ENCODE data around the gene SP2.

Gene SP2

GRCh38 chr17:47860386-47860785 lies 35.6 kb upstream of the SP2 start:
- H3K4me1 Mint-ChIP-seq (ENCODE audit: low read depth) = peaks cover 10% of the 10 kb centered on the region

GRCh38 chr17:47862621-47863440 lies 33.2 kb upstream of the SP2 start:
- peaks cover 10% of the 10 kb centered on the region for H3K4me1 Mint-ChIP-seq (ENCODE audit: low read depth)
- peaks cover 25% of the 10 kb centered on the region for H3K27me3 Mint-ChIP-seq (ENCODE audit: low read depth)

More at GRCh38 chr17:47860386-47860785, 35.6 kb upstream of the SP2 start:
- Mint-ChIP-seq H3K4me3 (no peak overlapping the region), H3K27me3 (ENCODE audit: low read depth) (peaks cover 36% of the 10 kb centered on the region), H3K27ac (no peak overlapping the region), H3K36me3 (ENCODE audit: low read depth) (no peaks in the 10 kb centered on the region), H3K9me3 (no peaks in the 10 kb centered on the region)
- DNase-seq (ENCODE audit: low spot score) = no peak

GRCh38 chr17:47864791-47865216 lies 31.2 kb upstream of the SP2 start:
- H3K27me3 Mint-ChIP-seq (ENCODE audit: low read depth) = peaks cover 27% of the 10 kb centered on the region
- no peaks in the 10 kb centered on the region for H3K9me3 Mint-ChIP-seq
- no peak for DNase-seq (ENCODE audit: low spot score)
- no peak overlapping the region for H3K27ac Mint-ChIP-seq
- no peaks in the 10 kb centered on the region for H3K36me3 Mint-ChIP-seq (ENCODE audit: low read depth)
- peaks cover 10% of the 10 kb centered on the region for H3K4me1 Mint-ChIP-seq (ENCODE audit: low read depth)
- peak overlapping the region; percentile 29 for H3K4me3 Mint-ChIP-seq

More at GRCh38 chr17:47862621-47863440, 33.2 kb upstream of the SP2 start:
- no peak overlapping the region for H3K4me3 Mint-ChIP-seq
- no peak for DNase-seq (ENCODE audit: low spot score)
- no peaks in the 10 kb centered on the region for H3K36me3 Mint-ChIP-seq (ENCODE audit: low read depth)
- no peak overlapping the region for H3K27ac Mint-ChIP-seq
- H3K9me3 Mint-ChIP-seq = no peaks in the 10 kb centered on the region

GRCh38 chr17:47866941-47867340 lies 29.1 kb upstream of the SP2 start:
- H3K9me3 Mint-ChIP-seq = no peaks in the 10 kb centered on the region

GRCh38 chr17:47867813-47868533 lies 28.1 kb upstream of the SP2 start:
- H3K36me3 Mint-ChIP-seq (ENCODE audit: low read depth) = no peaks in the 10 kb centered on the region
- no peak overlapping the region for H3K27ac Mint-ChIP-seq

More at GRCh38 chr17:47866941-47867340, 29.1 kb upstream of the SP2 start:
- Mint-ChIP-seq H3K36me3 (ENCODE audit: low read depth) (no peaks in the 10 kb centered on the region), H3K27me3 (ENCODE audit: low read depth) (peaks cover 40% of the 10 kb centered on the region), H3K4me3 (no peak overlapping the region), H3K4me1 (ENCODE audit: low read depth) (peaks cover 10% of the 10 kb centered on the region), H3K27ac (no peak overlapping the region)
- no peak for DNase-seq (ENCODE audit: low spot score)

GRCh38 chr17:47869114-47869513 lies 26.9 kb upstream of the SP2 start:
- Mint-ChIP-seq H3K9me3 (no peaks in the 10 kb centered on the region), H3K4me3 (no peak overlapping the region), H3K27ac (no peak overlapping the region), H3K27me3 (ENCODE audit: low read depth) (peaks cover 59% of the 10 kb centered on the region), H3K36me3 (ENCODE audit: low read depth) (no peaks in the 10 kb centered on the region), H3K4me1 (ENCODE audit: low read depth) (peaks cover 8% of the 10 kb centered on the region)
- no peak for DNase-seq (ENCODE audit: low spot score)

More at GRCh38 chr17:47867813-47868533, 28.1 kb upstream of the SP2 start:
- no peak overlapping the region for H3K4me3 Mint-ChIP-seq
- DNase-seq (ENCODE audit: low spot score) = no peak
- peaks cover 8% of the 10 kb centered on the region for H3K4me1 Mint-ChIP-seq (ENCODE audit: low read depth)
- peaks cover 48% of the 10 kb centered on the region for H3K27me3 Mint-ChIP-seq (ENCODE audit: low read depth)
- H3K9me3 Mint-ChIP-seq = no peaks in the 10 kb centered on the region

- H3K27me3 Mint-ChIP-seq (ENCODE audit: low read depth) = peaks cover 65% of the 10 kb centered on the region
- no peak for DNase-seq (ENCODE audit: low spot score)
- H3K4me1 Mint-ChIP-seq (ENCODE audit: low read depth) = peaks cover 4% of the 10 kb centered on the region
- no peak overlapping the region for H3K4me3 Mint-ChIP-seq
- no peaks in the 10 kb centered on the region for H3K9me3 Mint-ChIP-seq
- H3K27ac Mint-ChIP-seq = no peak overlapping the region
- H3K36me3 Mint-ChIP-seq (ENCODE audit: low read depth) = no peaks in the 10 kb centered on the region
Observed at GRCh38 chr17:47870056-47870455, 26.0 kb upstream of the SP2 start.

- H3K4me1 Mint-ChIP-seq (ENCODE audit: low read depth) = no peaks in the 10 kb centered on the region
- no peak for DNase-seq (ENCODE audit: low spot score)
- H3K4me3 Mint-ChIP-seq = no peak overlapping the region
- H3K9me3 Mint-ChIP-seq = no peaks in the 10 kb centered on the region
- H3K27ac Mint-ChIP-seq = no peak overlapping the region
- peaks cover 67% of the 10 kb centered on the region for H3K27me3 Mint-ChIP-seq (ENCODE audit: low read depth)
- H3K36me3 Mint-ChIP-seq (ENCODE audit: low read depth) = no peaks in the 10 kb centered on the region
Observed at GRCh38 chr17:47871048-47871447, 25.0 kb upstream of the SP2 start.

GRCh38 chr17:47872019-47872650 lies 23.9 kb upstream of the SP2 start:
- H3K27me3 Mint-ChIP-seq (ENCODE audit: low read depth) = peaks cover 67% of the 10 kb centered on the region
- no peaks in the 10 kb centered on the region for H3K4me1 Mint-ChIP-seq (ENCODE audit: low read depth)
- no peak overlapping the region for H3K4me3 Mint-ChIP-seq
- H3K9me3 Mint-ChIP-seq = no peaks in the 10 kb centered on the region
- no peak for DNase-seq (ENCODE audit: low spot score)
- no peak overlapping the region for H3K27ac Mint-ChIP-seq
- no peaks in the 10 kb centered on the region for H3K36me3 Mint-ChIP-seq (ENCODE audit: low read depth)

GRCh38 chr17:47872651-47873161 lies 23.3 kb upstream of the SP2 start:
- Mint-ChIP-seq H3K9me3 (no peaks in the 10 kb centered on the region), H3K4me3 (no peak overlapping the region), H3K36me3 (ENCODE audit: low read depth) (no peaks in the 10 kb centered on the region), H3K27me3 (ENCODE audit: low read depth) (peaks cover 71% of the 10 kb centered on the region), H3K27ac (no peak overlapping the region), H3K4me1 (ENCODE audit: low read depth) (no peaks in the 10 kb centered on the region)
- no peak for DNase-seq (ENCODE audit: low spot score)

GRCh38 chr17:47873200-47874090 lies 22.6 kb upstream of the SP2 start:
- no peak overlapping the region for H3K27ac Mint-ChIP-seq

GRCh38 chr17:47875011-47875985 lies 20.7 kb upstream of the SP2 start:
- H3K4me1 Mint-ChIP-seq (ENCODE audit: low read depth) = peaks cover 3% of the 10 kb centered on the region
- H3K27me3 Mint-ChIP-seq (ENCODE audit: low read depth) = peaks cover 67% of the 10 kb centered on the region
- no peak overlapping the region for H3K4me3 Mint-ChIP-seq
- DNase-seq (ENCODE audit: low spot score) = no peak
- no peaks in the 10 kb centered on the region for H3K36me3 Mint-ChIP-seq (ENCODE audit: low read depth)
- no peak overlapping the region for H3K27ac Mint-ChIP-seq
- no peaks in the 10 kb centered on the region for H3K9me3 Mint-ChIP-seq

More at GRCh38 chr17:47873200-47874090, 22.6 kb upstream of the SP2 start:
- no peak overlapping the region for H3K4me3 Mint-ChIP-seq
- peaks cover 69% of the 10 kb centered on the region for H3K27me3 Mint-ChIP-seq (ENCODE audit: low read depth)
- no peak for DNase-seq (ENCODE audit: low spot score)
- no peaks in the 10 kb centered on the region for H3K9me3 Mint-ChIP-seq
- H3K4me1 Mint-ChIP-seq (ENCODE audit: low read depth) = no peaks in the 10 kb centered on the region
- no peaks in the 10 kb centered on the region for H3K36me3 Mint-ChIP-seq (ENCODE audit: low read depth)
